HepG2 (cell line): ENCODE measurements around the gene TNXB. TPM values are rescaled to one million over a fixed set of nuclear protein-coding genes. Genes with fewer than 3 reads are reported as not detected.

Experiments used
- CHD4 ChIP-seq: fragments of 200-600 bp; sonication (generic); IDR thresholded peaks from 2 replicates; pipeline ENCODE4 v1.7.0; 2017; ENCODE audit warnings: mild to moderate bottlenecking, low read length, borderline replicate concordance
- EEA1 ChIP-seq: sonication (generic); formaldehyde crosslinking; IDR thresholded peaks from 2 replicates; pipeline ENCODE4 v1.5.1; 2020; ENCODE audit warnings: mild to moderate bottlenecking, missing genetic modification reagents, borderline replicate concordance
- ELF1 ChIP-seq: sonication (generic); formaldehyde crosslinking; IDR thresholded peaks from 2 replicates; pipeline ENCODE4 v1.4.0; 2020; ENCODE audit warnings: missing genetic modification reagents
- FOXK1 ChIP-seq: sonication (generic); formaldehyde crosslinking; IDR thresholded peaks from 2 replicates; pipeline ENCODE4 v1.4.0; 2020; ENCODE audit warnings: low read depth, missing genetic modification reagents, borderline replicate concordance
- FOXK2 ChIP-seq: fragments of 450-650 bp; IDR thresholded peaks from 2 replicates; pipeline ENCODE4 v1.6.1; 2016
- KMT2B ChIP-seq: IDR thresholded peaks from 2 replicates; pipeline ENCODE4 v1.6.1; 2016; ENCODE audit warnings: missing genetic modification reagents, missing compliant biosample characterization
- NKX3-1 ChIP-seq: sonication (generic); formaldehyde crosslinking; IDR thresholded peaks from 2 replicates; pipeline ENCODE4 v1.5.0; 2020; ENCODE audit warnings: missing genetic modification reagents
- SP2 ChIP-seq: sonication (generic); formaldehyde crosslinking; IDR thresholded peaks from 2 replicates; pipeline ENCODE4 v1.5.1; 2020; ENCODE audit warnings: mild to moderate bottlenecking, missing genetic modification reagents
- SUZ12 ChIP-seq: fragments of 150-350 bp; IDR thresholded peaks from 2 replicates; pipeline ENCODE4 v1.6.1; 2014; ENCODE audit warnings: low read depth, low read length
- TERF1 ChIP-seq: sonication (generic); formaldehyde crosslinking; IDR thresholded peaks from 2 replicates; pipeline ENCODE4 v1.8.0; 2022; ENCODE audit warnings: mild to moderate bottlenecking, missing genetic modification reagents, moderate library complexity
- TIGD3 ChIP-seq: sonication (generic); formaldehyde crosslinking; IDR thresholded peaks from 2 replicates; pipeline ENCODE4 v1.5.1; 2020; ENCODE audit warnings: mild to moderate bottlenecking, missing genetic modification reagents, borderline replicate concordance
- ZBTB20 ChIP-seq: sonication (generic); formaldehyde crosslinking; IDR thresholded peaks from 2 replicates; pipeline ENCODE4 v1.8.1; 2023; ENCODE audit warnings: missing genetic modification reagents, low read depth, mild to moderate bottlenecking, borderline replicate concordance
- ZFP36L2 ChIP-seq: sonication (generic); formaldehyde crosslinking; IDR thresholded peaks from 2 replicates; pipeline ENCODE4 v1.4.0; 2020; ENCODE audit warnings: missing genetic modification reagents
- ZSCAN20 ChIP-seq: sonication (generic); formaldehyde crosslinking; IDR thresholded peaks from 2 replicates; pipeline ENCODE4 v1.4.0; 2020; ENCODE audit warnings: missing genetic modification reagents, mild to moderate bottlenecking, borderline replicate concordance
- ZSCAN22 ChIP-seq: sonication (generic); formaldehyde crosslinking; IDR thresholded peaks from 2 replicates; pipeline ENCODE4 v1.4.0; 2020; ENCODE audit warnings: mild to moderate bottlenecking, missing genetic modification reagents
- polyA plus RNA-seq, 8 experiments: library from polyadenylated mRNA; depleted of rRNA in 3 of 8; stranded (reverse) in 7 of 8; unstranded in 1 of 8; fragments of >200 nt; fragmentation: Illumina TruSeq in 4 of 8; extraction: Trizol in 4 of 8; gene quantifications; 2 replicates each; pipeline versions ENCODE4 v1.2.1 to v1.2.3, GENCODE V29; 2011 to 2016; ENCODE audit warnings: low read depth in 4 of 8, missing spikeins in 1 of 8, mixed read lengths in 1 of 8; ENCODE audit not compliant: insufficient read depth in 1 of 8
- total RNA-seq, 5 experiments: library from RNA; depleted of rRNA; stranded (reverse); fragments of >200 nt; fragmentation: Illumina TruSeq; extraction: Trizol; gene quantifications; 2 replicates each; pipeline ENCODE4 v1.2.3, GENCODE V29; 2016; ENCODE audit warnings: low read depth in 1 of 5
- TF ChIP-seq, protein P1 (sequence below): sonication (generic); formaldehyde crosslinking; IDR thresholded peaks from 2 replicates; pipeline ENCODE4 v1.5.0; 2020; ENCODE audit warnings: mild to moderate bottlenecking, missing genetic modification reagents, borderline replicate concordance
- TF ChIP-seq, protein P2 (sequence below): sonication (generic); formaldehyde crosslinking; IDR thresholded peaks from 2 replicates; pipeline ENCODE4 v1.4.0; 2020; ENCODE audit warnings: missing genetic modification reagents, borderline replicate concordance

TNXB gene
- total and polyA plus RNA-seq, 2 of the 13 experiments (the other 11 are each of a cell fraction or from before 2014, with no cell fraction given) = 1.6 to 2.7 TPM

DNA sequence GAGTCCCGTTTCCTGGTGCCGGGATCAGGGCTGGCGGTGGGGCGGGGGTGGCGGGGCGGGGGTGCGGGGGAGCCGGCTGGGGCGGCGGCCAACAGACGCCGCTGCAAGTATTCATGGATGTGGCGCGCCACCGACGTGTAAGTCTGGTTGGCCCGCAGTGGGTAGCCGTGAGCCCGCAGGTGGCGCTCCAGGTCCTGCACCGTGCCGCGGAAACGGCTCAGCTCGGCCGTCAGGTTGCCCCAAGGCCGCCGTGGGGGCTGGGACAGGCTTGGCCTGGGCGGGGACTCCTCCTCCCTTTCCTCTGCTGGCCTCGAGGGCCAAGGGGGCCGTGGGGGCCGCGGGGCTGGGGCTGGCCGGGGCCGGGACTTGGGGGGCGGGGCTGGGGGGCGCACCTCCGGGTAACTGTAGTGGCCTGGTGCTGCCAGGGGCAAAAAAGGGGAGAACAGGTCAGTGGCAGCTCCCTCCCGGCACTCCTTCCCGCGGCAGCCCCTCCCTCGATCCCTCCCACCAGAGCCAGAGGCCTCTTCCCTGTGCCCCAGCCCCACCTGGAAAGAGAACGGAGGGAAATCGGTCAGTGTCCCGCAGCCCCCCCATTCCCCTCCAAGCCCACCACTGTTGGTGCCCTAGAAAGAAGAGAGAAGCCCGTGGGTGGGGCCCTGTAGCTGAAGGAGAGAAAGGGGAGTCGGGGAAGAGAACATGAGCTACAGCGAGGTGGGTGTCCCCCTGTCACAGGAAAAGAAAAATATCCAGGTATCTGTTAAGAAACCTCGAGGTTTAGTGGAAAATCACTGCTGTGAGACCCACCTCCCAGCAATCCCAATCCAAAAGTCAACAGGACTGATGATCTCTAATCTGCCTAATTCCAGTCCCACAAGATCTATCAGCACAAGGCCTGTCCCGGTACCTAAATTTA lies 21.3 kb downstream of the TNXB start (continued):
- no peak for TF ChIP-seq TERF1 (CRISPR knock-in tag)
- TF ChIP-seq ELF1 = peak; percentile 55; the same call in 1 of the 2 replicates
- TF ChIP-seq FOXK1 (CRISPR knock-in tag) = no peak
- TF ChIP-seq ZFP36L2 = no peak
- TF ChIP-seq SUZ12 = no peak
- TF ChIP-seq, protein P1, sequence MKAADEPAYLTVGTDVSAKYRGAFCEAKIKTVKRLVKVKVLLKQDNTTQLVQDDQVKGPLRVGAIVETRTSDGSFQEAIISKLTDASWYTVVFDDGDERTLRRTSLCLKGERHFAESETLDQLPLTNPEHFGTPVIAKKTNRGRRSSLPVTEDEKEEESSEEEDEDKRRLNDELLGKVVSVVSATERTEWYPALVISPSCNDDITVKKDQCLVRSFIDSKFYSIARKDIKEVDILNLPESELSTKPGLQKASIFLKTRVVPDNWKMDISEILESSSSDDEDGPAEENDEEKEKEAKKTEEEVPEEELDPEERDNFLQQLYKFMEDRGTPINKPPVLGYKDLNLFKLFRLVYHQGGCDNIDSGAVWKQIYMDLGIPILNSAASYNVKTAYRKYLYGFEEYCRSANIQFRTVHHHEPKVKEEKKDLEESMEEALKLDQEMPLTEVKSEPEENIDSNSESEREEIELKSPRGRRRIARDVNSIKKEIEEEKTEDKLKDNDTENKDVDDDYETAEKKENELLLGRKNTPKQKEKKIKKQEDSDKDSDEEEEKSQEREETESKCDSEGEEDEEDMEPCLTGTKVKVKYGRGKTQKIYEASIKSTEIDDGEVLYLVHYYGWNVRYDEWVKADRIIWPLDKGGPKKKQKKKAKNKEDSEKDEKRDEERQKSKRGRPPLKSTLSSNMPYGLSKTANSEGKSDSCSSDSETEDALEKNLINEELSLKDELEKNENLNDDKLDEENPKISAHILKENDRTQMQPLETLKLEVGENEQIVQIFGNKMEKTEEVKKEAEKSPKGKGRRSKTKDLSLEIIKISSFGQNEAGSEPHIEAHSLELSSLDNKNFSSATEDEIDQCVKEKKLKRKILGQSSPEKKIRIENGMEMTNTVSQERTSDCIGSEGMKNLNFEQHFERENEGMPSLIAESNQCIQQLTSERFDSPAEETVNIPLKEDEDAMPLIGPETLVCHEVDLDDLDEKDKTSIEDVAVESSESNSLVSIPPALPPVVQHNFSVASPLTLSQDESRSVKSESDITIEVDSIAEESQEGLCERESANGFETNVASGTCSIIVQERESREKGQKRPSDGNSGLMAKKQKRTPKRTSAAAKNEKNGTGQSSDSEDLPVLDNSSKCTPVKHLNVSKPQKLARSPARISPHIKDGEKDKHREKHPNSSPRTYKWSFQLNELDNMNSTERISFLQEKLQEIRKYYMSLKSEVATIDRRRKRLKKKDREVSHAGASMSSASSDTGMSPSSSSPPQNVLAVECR = peak; percentile 62; the same call in 1 of the 2 replicates
- 0 out of 2 replicates have a peak, but pooled peaks have one; percentile 46 for TF ChIP-seq NKX3-1 (CRISPR knock-in tag)
- 0 out of 2 replicates have a peak, but pooled peaks have one; percentile 42 for TF ChIP-seq KMT2B
- TF ChIP-seq TIGD3 = no peak
- no peak for TF ChIP-seq ZSCAN22 (CRISPR knock-in tag)
- TF ChIP-seq CHD4 = no peak
- TF ChIP-seq FOXK2 = no peak
- TF ChIP-seq, protein P2, sequence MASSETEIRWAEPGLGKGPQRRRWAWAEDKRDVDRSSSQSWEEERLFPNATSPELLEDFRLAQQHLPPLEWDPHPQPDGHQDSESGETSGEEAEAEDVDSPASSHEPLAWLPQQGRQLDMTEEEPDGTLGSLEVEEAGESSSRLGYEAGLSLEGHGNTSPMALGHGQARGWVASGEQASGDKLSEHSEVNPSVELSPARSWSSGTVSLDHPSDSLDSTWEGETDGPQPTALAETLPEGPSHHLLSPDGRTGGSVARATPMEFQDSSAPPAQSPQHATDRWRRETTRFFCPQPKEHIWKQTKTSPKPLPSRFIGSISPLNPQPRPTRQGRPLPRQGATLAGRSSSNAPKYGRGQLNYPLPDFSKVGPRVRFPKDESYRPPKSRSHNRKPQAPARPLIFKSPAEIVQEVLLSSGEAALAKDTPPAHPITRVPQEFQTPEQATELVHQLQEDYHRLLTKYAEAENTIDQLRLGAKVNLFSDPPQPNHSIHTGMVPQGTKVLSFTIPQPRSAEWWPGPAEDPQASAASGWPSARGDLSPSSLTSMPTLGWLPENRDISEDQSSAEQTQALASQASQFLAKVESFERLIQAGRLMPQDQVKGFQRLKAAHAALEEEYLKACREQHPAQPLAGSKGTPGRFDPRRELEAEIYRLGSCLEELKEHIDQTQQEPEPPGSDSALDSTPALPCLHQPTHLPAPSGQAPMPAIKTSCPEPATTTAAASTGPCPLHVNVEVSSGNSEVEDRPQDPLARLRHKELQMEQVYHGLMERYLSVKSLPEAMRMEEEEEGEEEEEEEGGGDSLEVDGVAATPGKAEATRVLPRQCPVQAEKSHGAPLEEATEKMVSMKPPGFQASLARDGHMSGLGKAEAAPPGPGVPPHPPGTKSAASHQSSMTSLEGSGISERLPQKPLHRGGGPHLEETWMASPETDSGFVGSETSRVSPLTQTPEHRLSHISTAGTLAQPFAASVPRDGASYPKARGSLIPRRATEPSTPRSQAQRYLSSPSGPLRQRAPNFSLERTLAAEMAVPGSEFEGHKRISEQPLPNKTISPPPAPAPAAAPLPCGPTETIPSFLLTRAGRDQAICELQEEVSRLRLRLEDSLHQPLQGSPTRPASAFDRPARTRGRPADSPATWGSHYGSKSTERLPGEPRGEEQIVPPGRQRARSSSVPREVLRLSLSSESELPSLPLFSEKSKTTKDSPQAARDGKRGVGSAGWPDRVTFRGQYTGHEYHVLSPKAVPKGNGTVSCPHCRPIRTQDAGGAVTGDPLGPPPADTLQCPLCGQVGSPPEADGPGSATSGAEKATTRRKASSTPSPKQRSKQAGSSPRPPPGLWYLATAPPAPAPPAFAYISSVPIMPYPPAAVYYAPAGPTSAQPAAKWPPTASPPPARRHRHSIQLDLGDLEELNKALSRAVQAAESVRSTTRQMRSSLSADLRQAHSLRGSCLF = no peak
- no peak for TF ChIP-seq EEA1 (CRISPR knock-in tag)
- TF ChIP-seq ZSCAN20 (CRISPR knock-in tag) = peak; percentile 70; the same call in 1 of the 2 replicates
- TF ChIP-seq SP2 (CRISPR knock-in tag) = no peak
- TF ChIP-seq ZBTB20 = no peak
